Right cardiac atrium (tissue), 5 donors: Measurements from ENCODE around the gene TUBGCP4. TPM values are rescaled to one million over a fixed set of nuclear protein-coding genes. Genes with fewer than 3 reads are reported as not detected.
A peak's percentile ranks its signal among the peaks of the same experiment; 100 is the strongest.

Experiments
- ATAC-seq, 2 donors: fragments of 200-7000 bp; cut with Tn5 transposase; one replicate each; pipeline versions ENCODE4 v1.8.0 to v1.9.1; 2020; ENCODE audit warnings: moderate library complexity in 2 of 2, mild to moderate bottlenecking in 1 of 2
- DNase-seq, 3 donors: peaks; one replicate each; pipeline ENCODE4 v3.0.0-alpha.2; 2020
- H3K27ac ChIP-seq: one replicate; pipeline ENCODE4 v1.5.1; 2013; ENCODE audit warnings: mild to moderate bottlenecking, low read length, control low read depth, moderate library complexity
- H3K27me3 ChIP-seq: one replicate; pipeline ENCODE4 v1.6.1; 2013; ENCODE audit not compliant: control insufficient read depth, insufficient read depth
- H3K4me1 ChIP-seq: one replicate; pipeline ENCODE4 v1.6.1; 2013; ENCODE audit warnings: low read length; ENCODE audit not compliant: control insufficient read depth, insufficient read depth
- H3K4me3 ChIP-seq: one replicate; pipeline ENCODE4 v1.5.1; 2013; ENCODE audit warnings: low read length, control low read depth
- H3K9me3 ChIP-seq: one replicate; pipeline ENCODE4 v1.6.1; 2013; ENCODE audit warnings: low read length; ENCODE audit not compliant: control insufficient read depth
- WGBS: extraction: QIAGEN DNeasy Blood & Tissue Kit; methylation state at CpG from one replicate; pipeline ENCODE4 v1.1.7; 2013; 5-methylcytosine and 5-hydroxymethylcytosine counted together
- intact Hi-C, 4 donors: fragments of 100-400 bp; cut with DNase I; formaldehyde crosslinking; loops; one replicate each; pipeline versions ENCODE4 v1.11.0 to v1.14.0; 2022 to 2023
- long read RNA-seq, 4 donors: library from polyadenylated mRNA; unstranded; transcript quantifications; one replicate each; pipeline ENCODE4 v2.0.0, GENCODE V29; 2020 to 2021
- polyA plus RNA-seq: library from polyadenylated mRNA; stranded (reverse); fragments of 200-250 nt; gene quantifications from one replicate; pipeline ENCODE4 v1.2.3, GENCODE V29; 2013
- total RNA-seq, 4 donors: library from RNA; stranded (reverse); fragmentation: NEBNext Ultra II Directional; extraction: Animal tissue kit (Norgen Biotek cat#: 25700); gene quantifications; one replicate each; pipeline ENCODE4 v1.2.1, GENCODE V29; 2021
- donor health status: healthy with polysubstance abuse.
- donor health status: DM: no; HTN: yes; CAD: no.
- donor health status: DM: no; HTN: no; CAD: no.
- donor health status: DM: no; HTN: yes; CAD: no; lungs with severe emphysema.
- donor health status: DM: yes; HTN: yes; CAD: no.

TUBGCP4 gene
- total RNA-seq, result 10 to 100 TPM; 10.8 to 12.4 (median 11.8) TPM
- polyA plus RNA-seq, result 5.2 TPM
- long read RNA-seq, donor 1, full-length matches to known transcripts, result 27 of 56 reads
- long read RNA-seq, donor 1, partial matches to known transcripts, result 7 of 56 reads
- long read RNA-seq, donor 1, other reads (novel, unspliced or antisense), result 22 of 56 reads
- long read RNA-seq, donor 2, full-length matches to known transcripts, result 13 of 14 reads
- long read RNA-seq, donor 2, partial matches to known transcripts, result 0 of 14 reads
- long read RNA-seq, donor 2, other reads (novel, unspliced or antisense), result 1 of 14 reads
- long read RNA-seq, donor 3, full-length matches to known transcripts, result 20 of 79 reads
- long read RNA-seq, donor 3, partial matches to known transcripts, result 4 of 79 reads
- long read RNA-seq, donor 3, other reads (novel, unspliced or antisense), result 55 of 79 reads
- long read RNA-seq, donor 4, full-length matches to known transcripts, result 8 of 12 reads
- long read RNA-seq, donor 4, partial matches to known transcripts, result 0 of 12 reads
- long read RNA-seq, donor 4, other reads (novel, unspliced or antisense), result 4 of 12 reads

- ATAC-seq (peak; percentile 97 to 98), DNase-seq (peak; percentile 86 to 95 (median 93))
- intact Hi-C loops, result no loop called here
- no peaks in the 10 kb centered on the region for H3K27me3 ChIP-seq
- peaks cover 5% of the 10 kb centered on the region for H3K4me1 ChIP-seq
- no peaks in the 10 kb centered on the region for H3K9me3 ChIP-seq
- WGBS, result 3% methylated on average over 66 of the region's 66 CpGs
- H3K4me3 ChIP-seq, result peak within 1 kb of the TSS; percentile 87
- no peak within 1 kb of the TSS for H3K27ac ChIP-seq
These were observed at the start of gene TUBGCP4, which contains the start of gene ZSCAN29 for GRCh38 chr15:43370975-43371974. TUBGCP4 (plus strand) TSS chr15:43371101; CDS start chr15:43371355, 254 bp downstream. ZSCAN29 (minus strand) TSS chr15:43371043; CDS start chr15:43369913, 1,130 bp downstream.

- 71% methylated on average over 6 of the region's 6 CpGs for whole genome bisulfite sequencing
- no peak overlapping the region for H3K4me3 ChIP-seq
These were observed 45.7 kb upstream of the TUBGCP4 start for GRCh38 chr15:43325039-43325684.

GRCh38 chr15:43329217-43329959 lies 41.5 kb upstream of the TUBGCP4 start:
- intact Hi-C loops, result no loop called here
- DNase-seq, result peak; percentile 39 to 69 (median 41)
- ATAC-seq, result peak; percentile 12 to 32

More at GRCh38 chr15:43325039-43325684, 45.7 kb upstream of the TUBGCP4 start:
- peaks cover 11% of the 10 kb centered on the region for H3K4me1 ChIP-seq
- DNase-seq (no peak), ATAC-seq (no peak)
- H3K27ac ChIP-seq, result no peak overlapping the region
- intact Hi-C loops, result no loop called here
- H3K27me3 ChIP-seq, result no peaks in the 10 kb centered on the region
- H3K9me3 ChIP-seq, result no peaks in the 10 kb centered on the region

GRCh38 chr15:43329960-43330779 lies 40.7 kb upstream of the TUBGCP4 start, which contains the start of gene LCMT2:
LCMT2 (minus strand) TSS chr15:43330573; CDS start chr15:43330489, 84 bp downstream.
- Histone ChIP-seq H3K4me1 (peaks cover 11% of the 10 kb centered on the region), H3K4me3 (peak within 1 kb of the TSS; percentile 87), H3K27ac (peak within 1 kb of the TSS; percentile 99), H3K9me3 (no peaks in the 10 kb centered on the region), H3K27me3 (no peaks in the 10 kb centered on the region)
- ATAC-seq, result peak; percentile 98
- intact Hi-C loops, result no loop called here
- under 1% methylated on average over 86 of the region's 86 CpGs for WGBS
- peak; percentile 94 to 96 (median 96) for DNase-seq

More at GRCh38 chr15:43329217-43329959, 41.5 kb upstream of the TUBGCP4 start:
- peak overlapping the region; percentile 99 for H3K27ac ChIP-seq
- peaks cover 11% of the 10 kb centered on the region for H3K4me1 ChIP-seq
- no peaks in the 10 kb centered on the region for H3K27me3 ChIP-seq
- peak overlapping the region; percentile 87 for H3K4me3 ChIP-seq
- H3K9me3 ChIP-seq, result no peaks in the 10 kb centered on the region
- 9% methylated on average over 38 of the region's 38 CpGs for WGBS

GRCh38 chr15:43330780-43331087 lies 40.2 kb upstream of the TUBGCP4 start:
- no peaks in the 10 kb centered on the region for H3K27me3 ChIP-seq
- H3K4me3 ChIP-seq, result peak overlapping the region; percentile 87
- peaks cover 11% of the 10 kb centered on the region for H3K4me1 ChIP-seq
- H3K27ac ChIP-seq, result peak overlapping the region; percentile 99
- intact Hi-C loops, result no loop called here
- ATAC-seq (no peak), DNase-seq (no peak)
- no peaks in the 10 kb centered on the region for H3K9me3 ChIP-seq
- WGBS, result 4% methylated on average over 7 of the region's 7 CpGs

GRCh38 chr15:43346305-43346704 lies 24.6 kb upstream of the TUBGCP4 start:
- no peak for ATAC-seq
- Histone ChIP-seq H3K4me1 (no peaks in the 10 kb centered on the region), H3K27me3 (no peaks in the 10 kb centered on the region), H3K9me3 (no peaks in the 10 kb centered on the region), H3K27ac (no peak overlapping the region), H3K4me3 (no peak overlapping the region)
- intact Hi-C loops, result no loop called here
- WGBS, result 87% methylated on average over 2 of the region's 2 CpGs
- no peak for DNase-seq

- Histone ChIP-seq H3K4me1 (no peaks in the 10 kb centered on the region), H3K9me3 (no peaks in the 10 kb centered on the region), H3K27me3 (no peaks in the 10 kb centered on the region), H3K4me3 (no peak overlapping the region), H3K27ac (no peak overlapping the region)
- ATAC-seq (no peak), DNase-seq (no peak)
- 85% methylated on average over 3 of the region's 3 CpGs for WGBS
- intact Hi-C loops, result no loop called here
These were observed 23.8 kb upstream of the TUBGCP4 start for GRCh38 chr15:43347114-43347513.

GRCh38 chr15:43352693-43353382 lies 18.1 kb upstream of the TUBGCP4 start:
- Histone ChIP-seq H3K4me3 (no peak overlapping the region), H3K9me3 (no peaks in the 10 kb centered on the region), H3K4me1 (no peaks in the 10 kb centered on the region), H3K27me3 (no peaks in the 10 kb centered on the region), H3K27ac (peak overlapping the region; percentile 87)
- ATAC-seq, result peak; percentile 59 to 78
- 53% methylated on average over 2 of the region's 2 CpGs for WGBS
- intact Hi-C loops, result no loop called here
- DNase-seq, result no peak

- ATAC-seq (no peak), DNase-seq (no peak)
- no peaks in the 10 kb centered on the region for H3K27me3 ChIP-seq
- intact Hi-C loops, result no loop called here
- no peaks in the 10 kb centered on the region for H3K4me1 ChIP-seq
- WGBS, result 87% methylated on average over 4 of the region's 4 CpGs
- H3K4me3 ChIP-seq, result no peak overlapping the region
- no peak overlapping the region for H3K27ac ChIP-seq
- peaks cover 8% of the 10 kb centered on the region for H3K9me3 ChIP-seq
These were observed 10.1 kb upstream of the TUBGCP4 start for GRCh38 chr15:43360821-43361220.
